DND-41 (cell line): Measurements from ENCODE around the gene TPM1.

Experiments used
- ATAC-seq: fragments of 200-7000 bp; cut with Tn5 transposase; 3 replicates; pipeline ENCODE4 v1.9.1; 2021; ENCODE audit warnings: low read depth; ENCODE audit not compliant: insufficient read depth
- DNase-seq: peaks from one replicate; pipeline ENCODE4 v3.0.0-alpha.2; 2020
- H2AFZ ChIP-seq: 2 replicates; pipeline ENCODE4 v1.6.0; 2012; ENCODE audit warnings: low read depth, low read length
- H3K27ac ChIP-seq: 2 replicates; pipeline ENCODE4 v1.5.1; 2012; ENCODE audit warnings: low read length, inconsistent platforms
- H3K27me3 ChIP-seq: fragments of 200-600 bp; sonication (generic); 2 replicates; pipeline ENCODE4 v1.6.0; 2012; ENCODE audit warnings: low read length, mild to moderate bottlenecking, inconsistent platforms; ENCODE audit not compliant: insufficient read depth, poor library complexity
- H3K36me3 ChIP-seq: 2 replicates; pipeline ENCODE4 v1.5.1; 2012; ENCODE audit warnings: low read length, inconsistent platforms; ENCODE audit not compliant: insufficient read depth
- H3K4me1 ChIP-seq: 2 replicates; pipeline ENCODE4 v1.5.1; 2012; ENCODE audit warnings: mild to moderate bottlenecking, low read length; ENCODE audit not compliant: insufficient read depth
- H3K4me2 ChIP-seq: 2 replicates; pipeline ENCODE4 v1.6.0; 2012; ENCODE audit warnings: mild to moderate bottlenecking, moderate library complexity, low read length, inconsistent platforms; ENCODE audit not compliant: insufficient read depth
- H3K4me3 ChIP-seq, 2 experiments: fragments of 200-600 bp in 1 of 2; shearing (Covaris generic) in 1 of 2; 2 replicates each; pipeline ENCODE4 v1.5.1; 2012 to 2016; ENCODE audit warnings: inconsistent platforms in 2 of 2, low read length in 2 of 2, mild to moderate bottlenecking in 2 of 2, low read depth in 1 of 2, moderate library complexity in 1 of 2
- H3K79me2 ChIP-seq: 2 replicates; pipeline ENCODE4 v1.6.0; 2012; ENCODE audit warnings: low read length, inconsistent platforms; ENCODE audit not compliant: insufficient read depth
- H3K9ac ChIP-seq: 2 replicates; pipeline ENCODE4 v1.6.0; 2012; ENCODE audit warnings: low read depth, mild to moderate bottlenecking, inconsistent platforms, low read length, moderate library complexity
- H3K9me3 ChIP-seq: 2 replicates; pipeline ENCODE4 v1.5.1; 2012; ENCODE audit warnings: low read length, moderate library complexity, mild to moderate bottlenecking, inconsistent platforms; ENCODE audit not compliant: insufficient read depth, severe bottlenecking
- H4K20me1 ChIP-seq: 2 replicates; pipeline ENCODE4 v1.6.0; 2012; ENCODE audit warnings: low read length; ENCODE audit not compliant: insufficient read depth
- CTCF ChIP-seq: IDR thresholded peaks from 2 replicates; pipeline ENCODE4 v1.5.1; 2012; ENCODE audit warnings: borderline replicate concordance, low read length, moderate library complexity, mild to moderate bottlenecking; ENCODE audit not compliant: poor library complexity, severe bottlenecking; ENCODE audit errors: extremely low read depth
- EZH2 ChIP-seq: IDR thresholded peaks from 3 replicates; pipeline ENCODE4 v1.6.1; 2012; ENCODE audit warnings: borderline replicate concordance, low read depth, mild to moderate bottlenecking, moderate library complexity, low read length, inconsistent platforms; ENCODE audit not compliant: severe bottlenecking

The TPM1 gene

GRCh38 chr15:63063164-63063756 is 20.7 kb downstream of the TPM1 start:
- no peaks in the 10 kb centered on the region for H3K9me3 ChIP-seq
- H3K27me3 ChIP-seq: no peaks in the 10 kb centered on the region
- no peak overlapping the region for H3K4me3 ChIP-seq
- no peaks in the 10 kb centered on the region for H4K20me1 ChIP-seq
- H3K4me2 ChIP-seq: no peak overlapping the region
- no peak for ATAC-seq
- DNase-seq: no peak
- TF ChIP-seq EZH2: no peak
- TF ChIP-seq CTCF: no peak
- H3K9ac ChIP-seq: no peak overlapping the region
- H3K36me3 ChIP-seq: peaks cover 26% of the 10 kb centered on the region
- no peak overlapping the region for H2AFZ ChIP-seq
- H3K27ac ChIP-seq: no peak overlapping the region
- no peaks in the 10 kb centered on the region for H3K4me1 ChIP-seq
- no peaks in the 10 kb centered on the region for H3K79me2 ChIP-seq

GRCh38 chr15:63063877-63064409 is 21.4 kb downstream of the TPM1 start:
- H3K27me3 ChIP-seq: no peaks in the 10 kb centered on the region
- no peaks in the 10 kb centered on the region for H3K9me3 ChIP-seq
- TF ChIP-seq CTCF: no peak
- TF ChIP-seq EZH2: no peak
- no peak overlapping the region for H2AFZ ChIP-seq
- H4K20me1 ChIP-seq: no peaks in the 10 kb centered on the region
- no peaks in the 10 kb centered on the region for H3K79me2 ChIP-seq
- H3K9ac ChIP-seq: no peak overlapping the region
- H3K4me1 ChIP-seq: no peaks in the 10 kb centered on the region
- DNase-seq (no peak), ATAC-seq (no peak)
- H3K4me2 ChIP-seq: no peak overlapping the region
- H3K4me3 ChIP-seq: no peak overlapping the region
- H3K36me3 ChIP-seq: peaks cover 26% of the 10 kb centered on the region
- no peak overlapping the region for H3K27ac ChIP-seq

- DNase-seq (no peak), ATAC-seq (no peak)
- TF ChIP-seq CTCF (no peak), EZH2 (no peak)
- H4K20me1 ChIP-seq: no peaks in the 10 kb centered on the region
- H3K4me2 ChIP-seq: no peak overlapping the region
- peaks cover 16% of the 10 kb centered on the region for H3K36me3 ChIP-seq
- no peak overlapping the region for H3K9ac ChIP-seq
- H3K9me3 ChIP-seq: no peaks in the 10 kb centered on the region
- H3K27ac ChIP-seq: no peak overlapping the region
- H3K4me1 ChIP-seq: no peaks in the 10 kb centered on the region
- H3K27me3 ChIP-seq: no peaks in the 10 kb centered on the region
- H3K4me3 ChIP-seq: no peak overlapping the region
- H3K79me2 ChIP-seq: no peaks in the 10 kb centered on the region
- H2AFZ ChIP-seq: no peak overlapping the region
These were observed 23.0 kb downstream of the TPM1 start for GRCh38 chr15:63065262-63066221.
